Endothelial cell of umbilical vein (primary cell): ENCODE measurements around the gene PRSS58. TPM values are rescaled to one million over a fixed set of nuclear protein-coding genes. Genes with fewer than 3 reads are reported as not detected.

Source experiments
- BruUV-seq: library from RNA; stranded (reverse); fragments of 400-500 nt; replicated peaks from 2 replicates; lab custom pipeline; 2021; lab: Mats Ljungman, UMichigan
- CTCF ChIA-PET: fragments of 300-600, 350-600 bp; sonication (Branson Sonifier 250); formaldehyde crosslinking; loops from one replicate; lab custom pipeline; 2021; ENCODE audit warnings: antibody characterized with exemption, inconsistent platforms; lab: Charles Lee
- POLR2A ChIA-PET: fragments of 300-600, 350-600 bp; sonication (Branson Sonifier 250); formaldehyde crosslinking; loops from one replicate; lab custom pipeline; 2021; ENCODE audit warnings: antibody characterized with exemption, inconsistent platforms; lab: Charles Lee
- DNase-seq: peaks from one replicate; pipeline ENCODE4 v3.0.0-alpha.2; 2011; ENCODE audit warnings: low read depth, low spot score
- FAIRE-seq: peaks from 2 replicates; lab custom pipeline; 2011; peaks lifted over from hg19 to GRCh38; lab: Jason Lieb, UNC
- H2AFZ ChIP-seq: 2 replicates; pipeline ENCODE4 v1.6.0; 2012; ENCODE audit warnings: low read depth, low read length, control low read depth, inconsistent platforms
- H3K27ac ChIP-seq: 2 replicates; pipeline ENCODE4 v1.5.1; 2011; ENCODE audit warnings: low read depth, mild to moderate bottlenecking, control low read depth, low read length, moderate library complexity; ENCODE audit not compliant: insufficient read depth
- H3K27me3 ChIP-seq, 2 experiments: 2 replicates each; pipeline versions ENCODE4 v1.6.0 to v1.6.1; 2011; ENCODE audit warnings: low read length in 2 of 2, mixed read lengths in 1 of 2; ENCODE audit not compliant: control insufficient read depth in 2 of 2, insufficient read depth in 2 of 2
- H3K36me3 ChIP-seq, 2 experiments: 2 replicates in 1 of 2; 3 replicates in 1 of 2; pipeline ENCODE4 v1.5.1; 2011; ENCODE audit warnings: low read length in 2 of 2, mild to moderate bottlenecking in 1 of 2, moderate library complexity in 1 of 2; ENCODE audit not compliant: control insufficient read depth in 2 of 2, insufficient read depth in 2 of 2; ENCODE audit errors: extremely low read depth in 1 of 2
- H3K4me1 ChIP-seq: 3 replicates; pipeline ENCODE4 v1.5.1; 2011; ENCODE audit warnings: mild to moderate bottlenecking, low read length; ENCODE audit not compliant: control insufficient read depth, insufficient read depth; ENCODE audit errors: extremely low read depth
- H3K4me2 ChIP-seq: 2 replicates; pipeline ENCODE4 v1.6.1; 2011; ENCODE audit warnings: low read length, control low read depth, mixed read lengths; ENCODE audit not compliant: insufficient read depth
- H3K4me3 ChIP-seq, 3 experiments: fragments of 200-600 bp in 1 of 3; sonication (generic), shearing (Covaris generic) in 1 of 3; replicated peaks in 1 of 3; 2 replicates each; pipeline ENCODE4 v1.5.1; 2011 to 2016; ENCODE audit warnings: control low read depth in 3 of 3, low read length in 3 of 3, mild to moderate bottlenecking in 2 of 3, inconsistent platforms in 1 of 3, low read depth in 1 of 3, moderate library complexity in 1 of 3; ENCODE audit not compliant: insufficient read depth in 1 of 3
- H3K79me2 ChIP-seq: 2 replicates; pipeline ENCODE4 v1.6.0; 2012; ENCODE audit warnings: low read length, inconsistent platforms; ENCODE audit not compliant: control insufficient read depth, insufficient read depth
- H3K9ac ChIP-seq: replicated peaks from 2 replicates; pipeline ENCODE3; 2011; ENCODE audit warnings: low read length, control low read depth; ENCODE audit not compliant: insufficient read depth; ENCODE audit errors: extremely low read depth
- H3K9me1 ChIP-seq: replicated peaks from 3 replicates; pipeline ENCODE4 v1.6.0; 2011; ENCODE audit warnings: mild to moderate bottlenecking, low read length; ENCODE audit not compliant: control insufficient read depth, insufficient read depth; ENCODE audit errors: extremely low read depth
- H3K9me3 ChIP-seq: replicated peaks from 2 replicates; pipeline ENCODE4 v1.5.1; 2012; ENCODE audit warnings: low read length, inconsistent platforms; ENCODE audit not compliant: control insufficient read depth, insufficient read depth
- H4K20me1 ChIP-seq: replicated peaks from 2 replicates; pipeline ENCODE3; 2011; ENCODE audit warnings: mild to moderate bottlenecking, low read length; ENCODE audit not compliant: control insufficient read depth, insufficient read depth; ENCODE audit errors: extremely low read depth
- CTCF ChIP-seq, 2 donors: IDR thresholded peaks; 1 replicate in 1 of 2; 2 replicates in 1 of 2; pipeline ENCODE4 v1.5.1; 2011; ENCODE audit warnings: low read length in 2 of 2, mild to moderate bottlenecking in 2 of 2, moderate library complexity in 2 of 2, control low read depth in 1 of 2, inconsistent platforms in 1 of 2, low read depth in 1 of 2; ENCODE audit not compliant: insufficient read depth in 1 of 2; ENCODE audit errors: extremely low read depth in 1 of 2
- EZH2 ChIP-seq: IDR thresholded peaks from 2 replicates; pipeline ENCODE4 v1.6.1; 2012; ENCODE audit warnings: borderline replicate concordance, low read depth, mild to moderate bottlenecking, moderate library complexity, low read length, inconsistent platforms; ENCODE audit not compliant: severe bottlenecking
- FOS ChIP-seq: IDR thresholded peaks from 2 replicates; pipeline ENCODE4 v1.6.1; 2011; ENCODE audit warnings: mild to moderate bottlenecking, low read length, moderate library complexity, borderline replicate concordance; ENCODE audit not compliant: insufficient read depth
- GATA2 ChIP-seq: IDR thresholded peaks from 2 replicates; pipeline ENCODE4 v1.7.0; 2011; ENCODE audit warnings: low read depth, mild to moderate bottlenecking, moderate library complexity, mixed read lengths, low read length; ENCODE audit not compliant: insufficient read length, insufficient read depth
- JUN ChIP-seq: IDR thresholded peaks from 2 replicates; pipeline ENCODE4 v1.6.1; 2011; ENCODE audit warnings: borderline replicate concordance, low read depth; ENCODE audit not compliant: insufficient read length, insufficient read depth
- MAX ChIP-seq: IDR thresholded peaks from 2 replicates; pipeline ENCODE4 v1.6.1; 2011; ENCODE audit not compliant: insufficient read depth, insufficient read length
- MYC ChIP-seq: IDR thresholded peaks from one replicate; pipeline ENCODE4 v1.6.1; 2011; ENCODE audit warnings: mild to moderate bottlenecking, low read depth, low read length
- POLR2A ChIP-seq: IDR thresholded peaks from 2 replicates; pipeline ENCODE4 v1.6.1; 2012; ENCODE audit warnings: low read depth, mild to moderate bottlenecking, control low read depth, low read length
- POLR2AphosphoS5 ChIP-seq: IDR thresholded peaks from 2 replicates; pipeline ENCODE4 v1.6.1; 2012; ENCODE audit warnings: low read depth, mild to moderate bottlenecking, control low read depth, low read length, moderate library complexity; ENCODE audit not compliant: insufficient read depth
- dilution Hi-C: fragments of 300-500 bp; cut with MboI; formaldehyde crosslinking; loops from one replicate; pipeline ENCODE4 v1.15.0; 2019; ENCODE audit warnings: low sequenced_read_pairs; ENCODE audit not compliant: extremely low pct_ligation_motif_present
- intact Hi-C: fragments of 100-400 bp; cut with micrococcal nuclease; formaldehyde crosslinking; loops from one replicate; pipeline ENCODE4 v1.10.0; 2022
- polyA plus RNA-seq, 4 experiments: library from polyadenylated mRNA; depleted of rRNA in 3 of 4; stranded (reverse) in 3 of 4; unstranded in 1 of 4; fragments of >200 nt; gene quantifications; 2 replicates each; pipeline versions ENCODE4 v1.2.1 to v1.2.3, GENCODE V29; 2011 to 2012; ENCODE audit warnings: missing spikeins in 1 of 4
- small RNA-seq: library from RNA; depleted of rRNA; stranded (forward); fragments of <200 nt; gene quantifications from one replicate; pipeline ENCODE3, GENCODE V24; 2012; ENCODE audit warnings: low replicate concordance, low read depth; ENCODE audit not compliant: insufficient read depth, insufficient read length
- total RNA-seq: library from RNA; stranded (reverse); gene quantifications from 2 replicates; pipeline ENCODE4 v1.2.3, GENCODE V29; 2021

PRSS58 gene
- total and polyA plus RNA-seq, 2 donors (not counting 3 experiments of a cell fraction or from before 2014, with no cell fraction given): not detected

- Histone ChIP-seq H3K36me3 (no peaks in the 10 kb centered on the region), H3K9ac (no peak overlapping the region), H3K27ac (no peak overlapping the region), H3K79me2 (no peaks in the 10 kb centered on the region), H3K9me3 (no peaks in the 10 kb centered on the region), H3K9me1 (no peaks in the 10 kb centered on the region), H3K27me3 (no peaks in the 10 kb centered on the region), H2AFZ (no peak overlapping the region), H3K4me2 (no peak overlapping the region), H3K4me3 (no peak overlapping the region), H4K20me1 (no peaks in the 10 kb centered on the region), H3K4me1 (no peaks in the 10 kb centered on the region)
- FAIRE-seq: no peak
- TF ChIP-seq MAX: no peak
- no peak for TF ChIP-seq GATA2
- TF ChIP-seq EZH2: no peak
- TF ChIP-seq MYC: no peak
- no peak for TF ChIP-seq CTCF (IDR thresholded peaks at IDR 0.05; ENCODE audit: extremely low read depth in 1 of 2, insufficient read depth in 1 of 2, low read depth in 1 of 2, low read length in 2 of 2)
- TF ChIP-seq POLR2A: no peak
- TF ChIP-seq FOS: no peak
- TF ChIP-seq JUN: no peak
- no peak for TF ChIP-seq POLR2AphosphoS5
- ChIA-PET POLR2A (no interaction called here), CTCF (no interaction called here)
- no TSS peak for BruUV-seq
- dilution Hi-C loops: no loop called here
- no peak for DNase-seq
- intact Hi-C loops: no loop called here
Observed at GRCh38 chr7:142228537-142229104, 29.2 kb downstream of the PRSS58 start.

Small RNAs within 50 kb of the gene (small RNA-seq; reads per million reads assigned to genes)
- not detected for gene TRBV1

Other genes starting within 250 kb of the PRSS58 start
- not detected in 2 replicates for gene MGAM2, start 146.3 kb downstream of the PRSS58 start, total RNA-seq
- not detected in 2 replicates for gene MGAM2, start 146.3 kb downstream of the PRSS58 start, polyA plus RNA-seq